ENCODE results near the gene KPNA3.
"Not testable (repeated sequence)": the region's sequence is repeated elsewhere in the genome, so short reads cannot be mapped to it uniquely, and the experiment has no call there.

KPNA3 gene

DNA sequence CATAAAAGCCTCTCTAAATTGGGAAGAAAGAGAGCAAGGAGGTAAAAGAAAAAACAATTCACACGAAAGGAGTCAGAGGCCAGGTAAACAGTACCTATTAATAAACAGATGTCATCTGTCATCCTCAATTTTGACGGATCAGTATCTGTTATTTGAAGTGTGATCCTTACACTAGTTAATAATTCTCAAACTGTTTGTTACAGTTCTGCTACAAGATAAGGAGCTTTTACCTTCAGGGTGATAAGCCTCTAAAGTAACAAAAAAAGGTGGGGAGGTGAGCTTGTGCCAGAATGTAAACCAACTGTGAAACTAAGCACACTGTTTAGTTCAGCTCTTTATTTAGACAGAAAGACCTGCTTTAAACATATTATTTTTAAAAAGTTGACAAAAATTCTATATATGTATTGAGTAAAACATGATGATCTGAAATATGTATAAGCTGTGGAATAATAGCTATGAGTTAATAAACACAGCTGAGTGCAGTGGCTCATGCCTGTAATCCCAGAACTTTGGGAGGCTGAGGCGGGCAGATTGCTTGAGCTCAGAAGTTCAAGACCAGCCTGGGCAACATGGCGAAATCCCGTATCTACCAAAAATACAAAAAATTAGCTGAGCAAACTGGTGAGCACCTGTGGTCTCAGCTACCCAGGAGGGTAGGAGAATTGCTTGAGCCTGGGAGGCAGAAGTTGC, 52.8 kb downstream of the KPNA3 start:
- no peak for DNase-seq

DNA sequence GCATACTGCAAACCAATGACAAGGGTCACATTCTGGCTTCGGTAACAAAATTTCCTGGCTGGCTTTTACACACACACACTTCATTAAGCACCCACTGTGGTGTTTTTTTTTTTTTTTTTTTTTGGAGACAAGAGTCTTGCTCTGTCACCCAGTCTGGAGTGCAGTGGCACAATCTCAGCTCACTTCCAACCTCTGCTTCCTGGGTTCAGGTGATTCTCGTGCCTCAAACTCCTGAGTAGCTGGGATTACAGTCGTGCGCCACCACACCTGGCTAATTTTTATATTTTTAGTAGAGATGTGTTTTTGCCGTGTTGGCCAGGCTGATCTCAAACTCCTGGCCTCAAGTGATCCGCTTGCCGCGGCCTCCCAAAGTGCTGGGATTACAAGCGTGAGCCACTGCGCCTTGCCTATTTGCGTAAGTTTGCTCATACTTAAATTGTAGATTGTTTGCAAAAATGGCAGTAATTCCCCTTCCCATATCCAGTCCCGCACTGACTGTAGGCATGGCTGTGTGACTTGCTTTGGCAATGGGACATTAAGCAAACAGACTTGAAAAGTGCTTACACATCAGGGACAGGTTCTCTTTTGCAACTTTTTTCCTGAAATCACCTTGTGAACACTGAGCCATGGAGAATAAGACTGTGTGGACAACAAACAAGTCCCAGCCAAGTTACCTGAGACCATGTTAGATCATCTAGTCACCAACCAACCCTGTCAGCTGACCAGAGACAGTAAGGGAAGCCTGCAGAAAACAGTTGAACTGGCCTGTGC, 59.1 kb downstream of the KPNA3 start:
- no peak for DNase-seq

DNA sequence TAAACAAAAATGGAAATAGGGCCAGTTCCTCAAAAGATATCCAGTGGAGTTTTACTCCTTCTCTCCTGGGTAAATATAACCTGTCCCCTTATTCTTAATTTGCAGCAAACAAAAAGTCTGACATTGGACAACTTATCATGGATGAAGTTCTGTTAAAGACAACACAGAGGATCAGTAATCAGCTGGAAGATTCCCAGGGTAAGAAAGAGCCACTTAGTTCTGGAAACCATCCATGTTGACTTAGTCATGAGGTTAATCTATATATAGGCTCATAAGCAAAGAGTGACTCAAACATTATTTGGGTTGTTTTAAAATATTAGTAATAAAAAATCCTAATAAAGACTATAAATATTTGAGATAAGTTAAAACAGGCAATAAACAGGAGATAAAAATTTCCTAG, 60.7 kb downstream of the KPNA3 start:
- no peak for DNase-seq

DNA sequence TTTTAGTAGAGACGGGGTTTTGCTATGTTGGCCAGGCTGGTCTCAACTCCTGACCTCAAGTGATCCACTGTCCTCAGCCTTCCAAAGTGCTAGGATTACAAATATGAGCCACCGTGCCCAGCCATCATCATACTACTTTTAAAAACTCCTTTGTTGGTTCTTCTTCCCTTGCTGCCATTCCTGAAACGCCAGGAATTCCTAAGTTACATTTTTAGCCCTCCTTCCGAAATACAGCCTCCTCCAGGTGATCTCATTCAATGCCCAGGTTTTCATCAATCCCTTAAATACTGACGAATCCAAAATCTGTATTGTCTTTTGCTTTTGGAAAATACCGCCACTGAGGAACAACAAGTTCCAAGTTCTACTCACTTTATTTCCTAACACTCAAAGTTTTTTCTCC, 75.9 kb downstream of the KPNA3 start:
- DNase-seq: no peak

DNA sequence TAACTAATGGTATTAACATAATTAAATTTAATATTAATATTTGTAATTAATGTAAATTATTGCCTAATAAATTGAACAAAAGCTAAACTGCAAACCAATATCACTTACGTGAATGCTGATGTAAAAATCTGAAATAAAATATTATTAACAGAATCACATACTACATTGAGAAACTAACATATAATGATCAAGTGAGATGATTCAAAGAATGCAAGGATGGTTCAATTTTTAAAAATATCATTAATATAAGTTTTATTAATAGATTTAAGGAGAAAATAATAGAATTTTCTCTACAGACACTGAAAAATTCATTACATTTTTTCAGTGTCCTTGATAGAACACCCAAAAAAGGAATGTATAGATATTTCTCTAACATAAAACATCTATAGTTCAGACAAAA, 77.7 kb downstream of the KPNA3 start:
- DNase-seq: no peak

DNA sequence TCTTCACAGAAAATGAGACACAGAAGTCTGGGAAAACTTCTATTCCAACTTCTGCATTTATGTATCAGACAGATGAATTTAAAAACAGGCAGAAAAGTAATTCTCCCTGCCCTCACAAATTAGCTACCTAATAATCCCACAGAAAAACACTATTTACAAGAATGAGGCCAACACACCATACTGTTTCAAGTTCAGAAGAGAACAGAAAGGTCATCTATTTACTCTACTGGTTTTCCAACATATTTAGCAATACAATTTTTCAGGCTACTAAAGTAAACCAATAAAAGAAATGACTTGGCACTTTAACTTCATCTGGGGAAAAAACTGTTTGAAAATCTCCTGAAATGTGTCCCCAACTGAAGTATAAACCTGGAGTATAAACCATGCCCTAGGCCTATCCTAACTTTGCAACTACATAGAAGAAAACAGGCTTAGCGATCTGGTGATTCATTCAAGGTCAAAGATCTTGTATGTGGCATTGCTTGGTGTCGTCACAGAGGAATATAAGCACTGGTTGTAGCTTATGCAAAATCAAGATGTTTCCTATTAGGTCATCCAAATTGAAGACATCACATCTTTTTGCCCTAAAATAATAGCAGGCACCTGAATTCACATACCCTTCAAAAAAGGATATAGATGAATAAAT, 81.1 kb downstream of the KPNA3 start:
- DNase-seq: no peak

DNA sequence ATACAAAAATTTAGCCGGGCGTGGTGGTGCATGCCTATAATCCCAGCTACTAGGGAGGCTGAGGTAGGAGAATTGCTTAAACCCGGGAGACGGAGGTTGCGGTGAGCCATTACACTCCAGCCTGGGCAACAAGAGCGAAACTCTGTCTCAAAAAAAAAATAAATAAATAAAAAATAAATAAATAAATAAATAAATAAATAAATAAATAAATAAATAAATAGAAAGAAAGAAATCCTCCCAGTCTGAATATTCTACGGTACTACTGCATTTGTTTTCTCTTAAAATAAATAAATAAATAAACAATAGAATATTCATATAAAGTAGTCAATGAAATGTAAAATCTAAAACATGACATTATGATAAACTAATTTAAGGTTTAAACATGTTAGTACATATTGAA, 88.2 kb downstream of the KPNA3 start:
- DNase-seq: not testable (repeated sequence)

DNA sequence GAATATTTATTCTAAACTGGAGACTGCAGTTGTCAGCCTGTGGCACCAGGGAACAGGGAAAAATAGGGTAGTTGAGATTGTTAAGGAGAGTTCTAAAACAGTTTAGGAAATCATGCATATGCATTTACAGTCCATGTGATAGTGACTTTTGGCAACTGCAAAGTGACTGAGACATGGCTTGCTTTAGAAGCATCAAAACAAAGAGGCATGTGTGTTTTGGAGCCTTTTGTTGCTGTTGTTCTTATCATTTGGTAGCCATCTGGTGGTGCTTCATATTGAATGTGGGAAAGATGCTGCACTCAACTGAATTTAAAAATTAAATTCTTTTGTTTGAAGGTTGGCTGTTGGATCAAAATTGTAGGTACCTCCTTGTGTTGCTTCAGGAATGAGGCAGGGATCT, 91.0 kb downstream of the KPNA3 start:
- DNase-seq: no peak

DNA sequence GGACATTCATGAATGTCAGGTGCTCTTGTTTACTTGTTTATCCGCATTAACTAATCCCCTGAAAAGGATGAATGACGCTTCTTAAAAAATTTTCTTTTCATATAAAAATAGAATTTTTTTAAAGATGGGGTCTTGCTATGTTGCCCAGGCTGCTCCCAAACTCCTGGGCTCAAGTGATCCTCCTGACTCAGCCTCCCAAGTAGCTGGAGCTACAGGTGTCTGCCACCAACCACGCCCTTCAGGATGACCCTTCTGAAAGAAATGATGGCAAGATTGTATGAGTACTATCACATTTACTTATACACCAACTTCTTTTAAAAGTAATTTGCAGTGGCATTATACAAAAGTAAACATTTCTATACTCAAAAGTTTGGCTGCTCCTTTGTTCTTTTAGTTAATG, 95.0 kb downstream of the KPNA3 start:
- DNase-seq: no peak

DNA sequence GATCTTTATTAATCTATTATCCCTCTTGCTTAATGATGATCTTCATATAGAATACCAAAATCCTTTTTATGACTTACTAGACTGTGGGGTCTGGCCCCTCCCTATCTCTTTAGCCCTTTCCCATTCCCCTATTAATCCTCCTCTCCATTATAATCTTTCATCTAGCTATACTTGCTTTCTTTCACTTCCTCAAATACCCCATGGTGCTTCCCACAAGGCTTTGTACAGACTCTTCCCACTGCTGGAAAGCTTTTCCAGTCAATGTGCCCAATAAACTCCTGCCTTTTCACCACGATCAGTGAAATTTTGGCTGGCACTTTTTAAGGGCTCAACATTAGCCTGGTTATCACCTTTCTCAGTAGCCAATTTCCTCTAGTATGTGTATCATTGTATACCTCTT, 98.0 kb downstream of the KPNA3 start:
- no peak for DNase-seq

DNA sequence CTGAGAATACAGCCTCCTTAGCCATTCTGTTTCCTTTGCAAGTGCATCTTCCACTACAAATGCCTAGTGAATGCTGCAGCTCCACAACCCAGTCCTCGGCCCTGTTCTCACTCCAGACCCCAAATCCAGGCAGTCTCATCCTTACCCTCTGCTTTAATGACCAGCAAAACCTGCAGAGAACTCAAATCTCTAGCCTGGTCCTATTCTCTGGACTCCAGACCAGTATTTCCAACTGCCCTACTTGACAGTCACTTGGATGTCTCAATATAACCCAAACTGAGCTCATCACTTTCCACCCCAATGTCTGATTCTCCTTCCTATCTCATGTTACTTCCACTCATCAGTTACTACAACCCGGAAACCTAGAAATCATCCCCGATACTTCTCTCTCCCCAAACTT, 98.6 kb downstream of the KPNA3 start:
- no peak for DNase-seq

DNA sequence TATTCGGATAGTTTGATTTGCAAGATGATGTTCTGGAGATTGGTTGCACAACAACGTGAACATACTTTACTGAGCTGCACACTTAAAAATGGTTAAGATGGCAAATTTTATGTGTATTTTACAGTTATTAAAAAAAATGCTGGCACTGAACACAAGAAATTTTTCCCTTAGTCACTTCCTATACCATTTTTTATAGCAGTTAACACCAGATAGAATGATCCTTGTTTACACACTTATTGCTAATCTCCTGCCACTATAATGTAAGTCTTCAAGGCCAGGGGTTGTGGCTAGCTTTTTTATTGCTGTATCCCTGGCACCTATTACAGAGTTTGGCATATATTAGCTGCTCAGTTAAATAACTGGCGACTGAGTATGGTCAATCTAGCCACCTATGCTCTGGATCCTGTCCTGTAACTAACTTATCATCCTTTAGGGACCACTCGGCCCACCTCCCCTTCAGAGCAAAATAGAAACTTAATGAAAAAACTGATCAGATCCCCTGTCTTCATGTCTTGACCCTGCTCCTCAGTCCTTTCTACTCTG, 99.2 kb downstream of the KPNA3 start:
- no peak for DNase-seq

DNA sequence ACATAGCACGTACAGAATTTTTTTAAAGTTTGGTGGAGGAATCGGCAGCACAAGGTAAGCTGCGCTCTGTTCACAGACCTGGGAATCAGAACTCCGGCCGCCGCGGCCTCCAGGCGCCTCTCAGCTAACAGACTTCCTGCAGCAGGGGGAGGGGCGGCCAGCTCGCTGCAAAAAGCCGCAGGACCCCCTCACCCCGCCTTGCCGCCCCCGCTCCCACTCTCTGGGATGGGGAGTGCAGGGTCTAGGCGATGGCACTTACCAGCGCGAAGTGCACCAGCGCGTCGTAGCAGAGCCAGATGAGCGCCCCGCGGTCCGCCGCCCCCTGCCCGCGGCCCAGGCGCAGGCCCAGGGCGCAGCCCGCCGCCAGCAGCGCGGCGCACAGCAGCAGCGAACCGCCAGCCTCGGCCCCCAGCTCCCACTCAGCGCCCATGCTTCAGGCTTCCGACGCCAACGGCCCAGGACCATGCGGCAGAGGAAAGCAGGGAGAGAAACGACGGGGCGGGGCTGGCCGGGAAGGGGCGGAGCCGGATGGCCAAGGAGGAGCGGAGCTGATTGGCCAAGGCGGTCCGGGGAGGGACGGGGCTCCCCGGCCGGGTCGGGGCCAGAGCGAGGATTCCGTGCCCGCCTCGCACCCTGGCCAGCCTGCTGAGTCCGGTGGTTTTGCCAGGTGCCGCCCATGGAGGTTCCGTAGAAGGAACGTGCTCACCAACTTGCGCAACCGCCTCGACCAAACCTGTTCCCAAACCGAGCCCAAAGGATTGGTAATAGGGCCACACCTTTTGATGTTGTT, 101.3 kb downstream of the KPNA3 start, which contains the start of gene EBPL:
TSS of gene EBPL (minus strand) at position 492 of the 790 bp plus-strand sequence. CDS start at position 430, 62 bp downstream.
- DNase-seq: peak; percentile 69

DNA sequence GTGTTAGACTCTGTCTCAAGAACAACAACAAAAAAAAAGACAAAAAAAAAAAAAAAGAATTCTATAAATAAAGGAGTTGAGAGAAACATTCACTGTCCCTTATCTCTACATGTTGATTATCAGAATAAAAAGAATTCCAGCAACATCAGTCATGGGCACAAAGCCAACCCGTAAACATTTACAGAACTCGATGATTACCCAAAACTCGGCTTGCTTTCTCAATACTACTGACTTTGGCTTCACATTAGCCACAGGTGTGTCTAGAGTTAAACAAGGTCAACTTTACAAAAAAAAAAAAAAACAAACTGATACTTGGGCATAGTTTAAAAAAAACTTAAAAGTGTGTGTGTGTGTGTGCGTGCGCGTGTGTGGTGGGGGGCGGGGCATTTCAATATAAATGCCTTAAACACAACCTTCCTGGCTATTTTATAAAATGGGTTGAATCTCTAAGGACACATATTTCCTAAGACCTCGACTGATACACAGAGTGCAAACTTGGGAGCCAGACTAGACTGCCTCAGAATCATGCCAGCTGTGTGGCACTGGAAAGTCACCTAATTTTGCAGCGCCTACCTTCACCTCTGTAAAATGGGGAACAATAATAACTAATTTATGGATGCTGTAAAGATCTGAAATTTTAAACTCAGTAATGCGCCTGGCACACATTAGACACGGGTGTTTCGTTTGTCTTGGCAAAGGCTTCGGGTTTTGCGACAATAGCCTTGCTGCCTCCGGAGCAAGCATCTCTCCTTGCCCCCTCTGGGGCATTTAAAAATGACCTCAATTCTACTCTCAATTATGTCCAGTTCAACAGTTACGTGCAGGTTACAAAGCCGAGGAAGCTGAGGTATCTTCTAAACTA, 102.1 kb downstream of the KPNA3 start:
- no peak for DNase-seq

DNA sequence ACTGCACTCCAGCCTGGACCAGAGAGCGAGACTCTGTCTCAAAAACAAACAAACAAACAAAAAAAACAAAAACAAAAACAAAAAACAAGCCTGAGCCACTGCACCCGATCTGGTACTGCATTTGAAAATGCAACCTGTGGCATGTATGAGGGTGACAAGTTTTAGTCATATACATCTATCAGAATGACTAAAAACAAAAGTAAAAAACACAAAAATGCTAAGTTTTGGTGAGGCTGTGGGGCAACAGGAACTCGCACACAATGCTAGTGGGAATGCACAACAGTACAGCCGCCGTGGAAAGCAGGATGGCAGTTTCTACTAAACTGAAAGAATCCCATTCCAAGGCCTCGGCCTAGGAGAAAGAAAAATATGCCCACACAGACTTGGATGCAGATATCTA, 109.0 kb downstream of the KPNA3 start:
- DNase-seq: no peak

DNA sequence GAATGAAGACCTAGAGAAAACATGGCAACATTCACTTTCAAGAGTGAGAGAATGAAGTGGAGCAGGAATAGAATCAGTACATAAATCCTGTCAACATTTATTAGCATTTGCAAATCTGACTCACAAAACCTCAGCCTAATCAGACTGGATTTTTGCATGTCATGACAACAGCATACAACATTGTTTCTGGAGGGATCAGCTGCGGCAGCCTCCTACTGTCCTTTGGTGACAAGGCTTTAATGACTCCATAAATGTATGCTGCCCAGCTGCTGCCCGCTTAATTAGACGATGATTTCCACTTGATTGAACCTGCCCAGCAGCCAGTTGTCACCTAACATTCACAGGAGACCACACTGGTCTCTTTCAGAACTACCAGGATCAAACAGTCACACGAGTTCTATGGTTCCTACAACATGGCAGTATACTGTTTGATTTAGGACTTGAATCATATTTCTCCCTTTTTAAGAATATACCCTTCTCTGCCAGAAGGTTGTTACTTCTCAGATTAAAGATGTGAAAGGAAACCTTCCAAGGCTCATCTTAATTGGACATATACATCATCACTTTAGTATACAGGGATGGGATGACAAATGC, 110.5 kb downstream of the KPNA3 start:
- DNase-seq: no peak

DNA sequence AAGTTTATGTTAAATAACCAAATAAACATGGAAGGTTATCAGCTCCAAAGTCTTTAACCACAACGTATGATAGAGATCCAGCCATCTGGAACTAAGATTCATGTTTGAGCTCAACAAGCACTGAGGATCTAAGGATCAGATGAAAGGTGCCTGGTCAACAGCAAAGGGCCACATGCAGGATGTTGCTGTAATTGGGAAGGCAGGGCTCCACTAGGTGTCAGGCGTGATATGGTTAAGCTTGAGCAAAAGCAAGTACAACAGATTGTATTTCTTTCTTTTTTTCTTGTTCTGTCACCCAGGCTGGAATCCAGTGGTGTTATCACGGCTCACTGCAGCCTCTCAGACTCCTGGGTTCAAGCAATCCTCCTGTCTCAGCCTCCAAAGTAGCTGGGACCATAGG, 113.2 kb downstream of the KPNA3 start:
- no peak for DNase-seq

DNA sequence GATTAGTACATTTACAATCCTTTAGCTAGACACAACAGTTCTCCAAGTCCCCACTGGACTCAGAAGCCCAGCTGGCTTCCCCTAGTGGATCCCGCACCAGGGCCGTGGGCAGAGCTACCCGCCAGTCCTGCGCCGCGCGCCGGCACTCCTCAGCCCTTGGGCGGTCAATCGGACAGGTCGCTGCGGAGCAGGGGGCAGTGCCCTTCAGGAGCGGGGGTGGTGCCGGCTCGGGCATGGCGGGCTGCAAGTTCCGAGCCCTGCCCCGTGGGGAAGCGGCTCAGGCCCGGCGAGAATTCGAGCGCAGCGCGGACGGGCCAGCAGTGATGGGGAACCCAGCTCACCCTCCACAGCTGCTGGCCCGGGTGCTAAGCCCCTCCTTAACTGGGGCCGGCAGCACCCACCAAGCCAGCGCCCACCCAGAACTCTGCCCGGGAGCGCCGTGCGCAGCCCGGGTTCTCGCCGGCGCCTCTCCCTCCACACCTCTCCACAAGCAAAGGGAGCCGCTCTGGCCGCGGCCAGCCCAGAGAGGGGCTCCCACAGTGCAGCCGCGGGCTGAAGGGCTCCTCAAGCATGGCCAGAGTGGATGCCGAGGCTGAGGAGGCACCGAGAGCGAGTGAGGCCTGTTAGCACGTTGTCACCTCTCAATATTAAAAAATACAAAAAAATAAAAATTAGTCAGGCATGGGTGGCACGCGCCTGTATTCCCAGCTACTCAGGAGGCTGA, 114.1 kb downstream of the KPNA3 start:
- no peak for DNase-seq

DNA sequence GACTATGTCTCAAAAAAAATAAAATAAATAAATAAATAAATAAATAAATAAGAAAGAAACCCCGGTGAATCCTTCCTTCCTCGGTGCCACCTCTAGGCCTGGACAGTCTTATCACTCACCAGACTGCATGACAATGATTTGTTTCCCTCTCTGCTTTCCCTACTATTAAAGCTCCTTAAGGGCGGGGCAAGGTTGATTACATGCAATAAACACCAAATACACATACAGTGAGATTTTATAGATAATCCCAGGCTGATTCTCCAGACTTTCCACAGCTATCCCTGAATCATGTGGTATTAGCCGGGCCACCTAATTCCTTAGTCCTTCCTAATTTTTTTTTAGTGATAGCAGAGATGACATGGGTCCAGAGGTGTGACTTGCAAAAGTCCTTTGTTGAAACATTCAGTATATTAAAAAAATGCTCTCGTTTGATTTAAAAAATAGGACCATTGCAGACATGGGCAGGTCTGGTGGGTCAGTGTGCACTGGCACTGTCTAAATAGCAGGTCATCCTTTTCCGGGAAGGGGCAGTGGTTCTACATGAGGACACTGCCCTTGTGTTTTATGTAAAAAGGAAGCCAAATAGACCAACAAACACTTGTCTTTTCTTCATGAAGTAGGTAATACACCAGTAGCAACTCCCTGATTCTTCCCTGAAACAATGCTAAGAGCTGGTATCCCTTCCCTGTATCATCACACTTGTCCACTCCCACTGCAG, 115.7 kb downstream of the KPNA3 start:
- DNase-seq: no peak

DNA sequence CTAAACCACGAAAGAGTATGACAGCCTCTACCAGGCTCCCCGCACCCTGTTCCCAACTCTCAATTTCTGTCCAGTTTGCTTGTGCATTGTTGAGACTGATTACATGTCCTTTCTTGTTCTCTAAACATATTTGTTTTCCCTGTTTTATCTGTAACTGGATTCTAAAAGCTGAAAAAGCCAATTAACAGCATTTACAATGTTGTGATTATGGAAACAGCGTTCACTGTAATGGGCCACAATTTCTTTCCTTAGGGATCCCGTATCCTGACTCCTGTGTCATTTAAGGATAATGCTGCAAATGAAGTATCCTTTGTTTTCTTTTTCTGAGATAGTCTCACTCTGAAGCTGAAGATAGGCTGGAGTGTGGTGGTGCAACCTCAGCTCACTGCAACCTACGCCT, 121.7 kb downstream of the KPNA3 start:
- no peak for DNase-seq
